HepG2 (cell line): Measurements from ENCODE around the gene DRAXIN.

ENCODE experiments used
- CTCF ChIP-seq: sonication (generic); formaldehyde crosslinking; IDR thresholded peaks from 2 replicates; pipeline ENCODE4 v1.5.0; 2020; ENCODE audit warnings: mild to moderate bottlenecking, missing genetic modification reagents, moderate library complexity
- SKIL ChIP-seq: sonication (generic); formaldehyde crosslinking; IDR thresholded peaks from 2 replicates; pipeline ENCODE4 v1.8.0; 2022; ENCODE audit warnings: missing genetic modification reagents, mild to moderate bottlenecking, moderate library complexity, borderline replicate concordance
- USF2 ChIP-seq, 2 experiments: sonication (generic) in 1 of 2; formaldehyde crosslinking in 1 of 2; IDR thresholded peaks; 2 replicates each; pipeline versions ENCODE4 v1.5.1 to v1.6.1; 2011 to 2020; ENCODE audit warnings: borderline replicate concordance in 1 of 2, low read depth in 1 of 2, low read length in 1 of 2, mild to moderate bottlenecking in 1 of 2, missing genetic modification reagents in 1 of 2, moderate library complexity in 1 of 2
- ZBTB21 ChIP-seq: sonication (generic); formaldehyde crosslinking; IDR thresholded peaks from 2 replicates; pipeline ENCODE4 v1.4.0; 2020; ENCODE audit warnings: missing genetic modification reagents
- ZBTB46 ChIP-seq: sonication (generic); formaldehyde crosslinking; IDR thresholded peaks from 2 replicates; pipeline ENCODE4 v1.4.0; 2020; ENCODE audit warnings: mild to moderate bottlenecking, missing genetic modification reagents, borderline replicate concordance
- ZZZ3 ChIP-seq: sonication (generic); formaldehyde crosslinking; IDR thresholded peaks from 2 replicates; pipeline ENCODE4 v1.4.0; 2020; ENCODE audit warnings: missing genetic modification reagents, mild to moderate bottlenecking, borderline replicate concordance
- TF ChIP-seq, protein P1 (sequence below): sonication (generic); formaldehyde crosslinking; IDR thresholded peaks from 2 replicates; pipeline ENCODE4 v1.5.0; 2020; ENCODE audit warnings: mild to moderate bottlenecking, missing genetic modification reagents, borderline replicate concordance

GRCh38 chr1:11661103-11661502, 30.4 kb upstream of the DRAXIN start:
- TF ChIP-seq ZBTB46 (no peak), ZBTB21 (CRISPR knock-in tag) (no peak), CTCF (no peak), ZZZ3 (CRISPR knock-in tag) (no peak), USF2 (IDR thresholded peaks at IDR 0.05; ENCODE audit: low read depth, low read length) (no peak), USF2 (CRISPR knock-in tag; IDR thresholded peaks at IDR 0.05; ENCODE audit: borderline replicate concordance) (no peak), SKIL (no peak)
- TF ChIP-seq, protein P1, sequence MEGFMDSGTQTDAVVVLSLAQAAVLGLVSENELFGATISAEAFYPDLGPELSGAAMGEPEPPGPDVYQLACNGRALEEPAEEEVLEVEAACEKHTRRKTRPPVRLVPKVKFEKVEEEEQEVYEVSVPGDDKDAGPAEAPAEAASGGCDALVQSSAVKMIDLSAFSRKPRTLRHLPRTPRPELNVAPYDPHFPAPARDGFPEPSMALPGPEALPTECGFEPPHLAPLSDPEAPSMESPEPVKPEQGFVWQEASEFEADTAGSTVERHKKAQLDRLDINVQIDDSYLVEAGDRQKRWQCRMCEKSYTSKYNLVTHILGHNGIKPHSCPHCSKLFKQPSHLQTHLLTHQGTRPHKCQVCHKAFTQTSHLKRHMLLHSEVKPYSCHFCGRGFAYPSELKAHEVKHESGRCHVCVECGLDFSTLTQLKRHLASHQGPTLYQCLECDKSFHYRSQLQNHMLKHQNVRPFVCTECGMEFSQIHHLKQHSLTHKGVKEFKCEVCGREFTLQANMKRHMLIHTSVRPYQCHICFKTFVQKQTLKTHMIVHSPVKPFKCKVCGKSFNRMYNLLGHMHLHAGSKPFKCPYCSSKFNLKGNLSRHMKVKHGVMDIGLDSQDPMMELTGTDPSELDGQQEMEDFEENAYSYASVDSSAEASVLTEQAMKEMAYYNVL, result no peak
